ENCODE data around the gene CA9.

CA9 gene

DNA sequence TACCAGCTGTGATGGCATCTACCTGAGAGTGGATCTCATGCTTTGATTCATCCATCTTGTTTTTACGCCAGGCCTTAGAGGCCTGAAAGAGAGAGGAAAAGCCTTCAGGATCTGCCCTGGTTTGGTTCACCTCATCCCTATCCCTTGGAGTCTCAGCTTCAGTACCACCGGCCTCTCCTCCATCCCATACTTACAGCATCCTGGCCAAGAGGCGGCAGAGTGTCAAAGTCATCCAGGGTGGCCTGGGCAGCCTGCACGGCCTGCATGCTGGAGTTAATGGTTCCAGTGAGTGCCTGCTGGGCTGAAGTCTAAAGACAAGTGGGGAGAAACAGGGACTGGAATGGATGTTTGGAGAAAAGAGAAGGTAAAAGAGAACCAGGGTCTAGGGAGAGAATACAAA, 45.8 kb downstream of the CA9 start:
- DNase-seq: no peak

DNA sequence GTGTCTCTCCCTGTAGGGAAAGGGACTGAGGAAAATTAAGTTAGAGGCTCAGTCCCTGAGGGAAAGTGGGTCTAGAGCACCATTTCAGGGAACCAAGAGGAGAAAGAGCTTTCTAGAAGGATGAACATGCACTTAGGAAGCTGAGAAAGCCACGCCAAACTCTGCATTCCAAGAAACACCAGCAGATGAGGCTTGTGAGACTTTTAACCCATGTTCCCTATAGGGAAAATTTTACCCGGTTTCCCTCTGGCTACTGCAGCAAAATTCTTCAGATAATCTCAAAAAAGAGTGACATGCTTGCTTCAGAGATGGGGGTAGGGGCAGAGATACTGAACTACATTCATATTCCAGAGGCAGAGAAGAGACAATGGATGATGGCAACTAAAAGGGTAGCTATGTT, 49.7 kb downstream of the CA9 start:
- DNase-seq: no peak

DNA sequence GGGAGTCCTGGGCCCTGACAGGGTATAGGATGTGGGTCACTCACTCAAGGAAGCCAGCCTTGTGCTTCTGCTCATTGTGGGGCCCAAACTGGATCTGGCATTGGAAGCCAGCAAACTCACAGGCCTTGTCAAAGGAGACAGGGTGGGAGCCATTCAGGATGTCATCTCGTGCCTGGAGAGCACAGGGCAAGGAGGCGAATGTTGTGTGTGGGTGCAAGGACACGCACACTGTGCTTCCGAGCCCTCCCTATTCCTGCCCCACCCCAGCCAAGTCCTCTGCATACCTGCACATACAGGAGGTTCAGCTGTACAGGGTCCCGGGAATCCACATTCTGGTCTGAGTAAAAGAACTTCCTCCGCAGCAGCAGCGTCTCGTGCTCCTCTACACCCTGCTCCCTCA, 50.2 kb downstream of the CA9 start:
- no peak for DNase-seq

DNA sequence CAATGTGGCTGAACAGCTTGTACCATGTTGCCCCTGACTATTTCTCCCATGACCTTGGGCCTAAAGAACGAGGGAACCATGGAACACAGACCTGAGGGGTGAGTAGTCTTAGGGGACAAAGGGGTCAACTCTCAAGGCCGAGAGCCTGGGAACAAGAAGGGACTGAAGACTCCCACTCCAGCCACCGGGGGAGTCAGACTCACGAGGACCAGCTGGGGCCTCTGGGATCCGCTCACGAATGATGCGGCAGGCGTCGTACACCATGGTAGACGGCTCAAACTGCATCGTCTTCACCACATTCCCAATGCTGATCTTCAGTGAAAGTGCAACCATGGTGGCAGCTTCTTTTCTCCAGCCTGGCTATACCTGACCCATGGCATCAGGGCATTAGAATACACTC, 51.6 kb downstream of the CA9 start:
- DNase-seq: no peak

DNA sequence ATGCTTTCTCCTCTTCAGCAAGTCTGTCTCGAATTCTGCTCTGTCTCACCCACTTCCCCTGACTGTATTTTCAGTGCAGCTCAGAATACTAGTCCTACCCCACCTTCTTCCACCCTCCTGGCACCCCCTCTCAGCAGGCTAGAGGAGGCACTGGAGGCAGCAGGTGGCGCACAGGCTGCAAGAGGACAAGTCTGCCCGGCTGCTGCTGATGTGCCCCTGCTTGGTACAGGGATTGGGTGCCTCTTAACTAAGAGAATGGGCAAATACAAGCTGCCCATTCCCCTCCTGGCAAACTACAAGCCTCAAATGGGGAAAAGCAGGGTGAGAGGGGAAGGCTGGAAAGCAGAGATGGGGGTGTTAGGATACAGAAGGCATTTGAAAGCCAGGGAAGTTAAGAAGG, 53.2 kb downstream of the CA9 start:
- no peak for DNase-seq

DNA sequence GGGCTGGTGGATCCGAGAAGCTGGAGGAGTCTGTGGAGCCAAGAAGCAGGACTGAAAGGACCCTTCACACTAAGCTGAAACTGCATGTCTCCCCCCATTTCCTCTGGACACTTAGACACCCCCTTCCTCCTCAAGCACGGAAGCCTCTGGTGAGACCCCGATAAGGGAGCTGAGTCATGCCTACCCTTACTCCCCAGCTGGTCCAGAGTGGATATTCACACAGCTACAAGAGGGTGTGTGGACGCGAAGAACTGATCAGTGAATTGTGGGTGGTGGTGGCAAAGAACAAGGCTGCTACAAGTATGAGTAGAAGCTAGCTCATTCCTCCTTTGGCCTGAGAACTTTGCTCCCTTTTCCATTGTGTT, 53.9 kb downstream of the CA9 start:
- DNase-seq: no peak

DNA sequence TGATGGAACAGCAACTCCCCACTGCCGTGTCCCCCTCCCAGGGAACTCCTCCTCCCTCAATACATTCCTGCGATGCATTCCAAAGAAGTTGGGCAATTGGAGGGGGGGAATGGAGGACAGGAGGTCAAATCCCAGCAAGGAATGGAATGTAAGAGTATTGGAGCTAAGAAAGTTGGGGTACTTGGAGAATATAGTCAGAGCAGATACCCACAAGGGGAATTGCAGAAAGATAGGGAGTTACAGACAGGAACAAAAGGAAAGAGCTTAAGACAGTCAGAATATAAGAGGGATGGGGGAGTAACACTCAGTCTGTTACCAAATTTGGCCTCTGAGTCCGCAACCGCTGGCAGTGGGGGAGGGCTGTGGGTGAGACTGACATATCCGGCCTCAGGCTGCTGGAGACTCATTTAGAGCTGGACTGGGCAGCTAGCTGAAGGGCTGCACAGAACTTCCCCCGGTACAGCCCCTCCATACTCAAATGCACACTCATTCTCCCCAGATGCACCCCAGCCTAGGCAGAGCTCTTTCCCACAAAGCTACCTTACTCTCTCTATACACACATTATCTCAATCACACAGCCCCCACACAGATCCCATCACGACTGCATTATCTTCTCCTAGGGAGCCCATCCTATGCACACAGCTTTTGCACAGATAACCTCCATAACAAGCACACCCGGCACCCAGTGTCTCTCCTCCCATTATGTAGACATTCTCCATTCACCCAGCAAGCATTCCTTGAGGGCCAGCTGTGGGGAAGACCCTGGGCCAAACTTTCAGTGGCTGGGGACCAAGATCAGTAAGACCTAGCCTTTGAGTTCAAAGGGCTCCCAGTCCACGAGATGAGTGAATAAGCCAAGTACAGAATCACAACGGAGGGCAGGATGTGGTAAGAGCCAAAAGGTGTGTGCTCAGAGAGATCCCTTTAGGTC, 54.6 kb downstream of the CA9 start:
- no peak for DNase-seq

DNA sequence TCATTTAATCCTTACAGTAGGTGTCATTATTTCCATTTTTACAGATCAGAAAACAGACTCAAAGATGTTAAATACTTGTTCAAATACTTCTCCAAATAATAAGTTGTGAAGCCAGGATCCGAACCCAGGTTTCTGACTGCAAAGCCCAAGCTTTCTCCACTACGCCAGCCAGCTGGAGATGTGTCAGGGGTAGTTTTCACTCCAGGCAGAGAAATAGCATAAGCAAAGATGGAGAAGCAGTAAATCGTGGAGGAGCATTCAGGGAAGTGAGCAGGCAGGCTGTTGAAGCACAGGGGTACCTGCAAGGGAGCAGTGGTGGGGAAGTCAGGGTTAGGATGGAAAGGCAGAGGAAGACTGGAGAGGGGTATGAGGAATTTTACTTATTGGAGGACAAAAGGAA, 55.4 kb downstream of the CA9 start:
- no peak for DNase-seq

DNA sequence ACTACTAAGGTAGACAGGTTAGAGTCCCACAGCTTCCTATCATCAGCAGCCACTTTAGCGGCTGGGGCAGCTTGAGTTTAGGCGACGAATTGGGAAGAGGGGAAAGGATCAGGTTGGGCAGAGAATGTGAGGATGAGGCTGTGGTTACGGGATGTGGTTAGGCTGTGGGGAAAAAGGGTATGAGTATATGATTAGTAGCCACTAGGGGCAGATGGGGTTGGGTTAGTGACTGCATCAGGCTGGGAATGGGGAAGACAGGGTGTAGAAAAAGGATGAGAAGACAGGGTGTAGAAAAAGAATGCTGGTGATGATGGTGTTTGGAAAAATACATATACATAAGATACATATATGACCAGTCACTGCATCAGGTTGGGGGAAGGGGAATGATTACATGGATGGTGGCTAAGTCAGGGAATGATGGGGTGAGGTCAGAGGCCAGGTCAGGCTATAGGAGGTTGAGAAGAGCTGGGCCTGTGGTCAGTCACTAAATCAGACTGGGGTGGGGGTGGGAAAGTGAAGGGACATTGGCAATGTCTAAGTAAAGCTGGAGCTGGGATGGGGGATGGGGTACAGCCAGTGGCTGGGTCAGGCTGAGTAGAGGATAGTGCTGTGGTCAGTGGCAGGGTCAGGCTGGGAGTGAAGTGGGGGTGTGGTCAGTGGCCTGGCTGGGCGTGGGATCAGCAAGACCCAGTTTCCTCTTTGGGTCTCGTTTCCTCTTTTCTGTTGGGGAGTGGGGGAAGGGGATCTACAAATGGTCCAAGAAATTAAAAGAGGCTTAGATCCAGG, 56.2 kb downstream of the CA9 start:
- peak; percentile 41 for DNase-seq

DNA sequence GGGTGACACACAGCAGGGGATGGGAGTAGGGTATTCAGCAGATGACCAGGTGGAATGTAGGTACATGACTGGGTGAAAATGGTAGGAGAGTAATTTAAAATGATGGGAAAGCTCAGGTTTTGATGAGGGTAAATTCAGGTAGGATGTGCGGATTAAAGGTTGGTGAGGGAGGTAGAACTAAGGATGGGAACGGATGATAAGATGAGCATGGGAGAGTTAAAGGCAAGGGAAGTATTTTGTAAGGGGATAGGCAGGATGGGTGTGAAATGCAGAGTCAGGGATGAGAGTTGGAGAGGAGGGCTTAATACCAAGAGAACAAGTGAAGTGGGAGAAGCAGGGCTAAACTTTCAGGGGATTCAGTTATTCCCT, 56.7 kb downstream of the CA9 start:
- no peak for DNase-seq
